ENCODE results near the gene FXYD5. TPM values are rescaled to one million over a fixed set of nuclear protein-coding genes. Genes with fewer than 3 reads are reported as not detected.
"Not testable (repeated sequence)": the region's sequence is repeated elsewhere in the genome, so short reads cannot be mapped to it uniquely, and the experiment has no call there.

Gene FXYD5
- total RNA-seq, 2 experiments from 2014 or later, result 262 to 354 TPM

- H3K4me1 Mint-ChIP-seq, result peaks cover 25% of the 10 kb centered on the region
- no peak overlapping the region for H3K4me3 Mint-ChIP-seq
- no peak overlapping the region for H3K27ac Mint-ChIP-seq
- no peak for ATAC-seq
- H3K9me3 Mint-ChIP-seq (ENCODE audit: low read depth), result no peaks in the 10 kb centered on the region
- peaks cover 24% of the 10 kb centered on the region for H3K27me3 Mint-ChIP-seq
- DNase-seq, result no peak
- CTCF ChIA-PET, result interaction anchor here (1.2 to 7.1 kb wide), 3 partner anchors 8 to 71 kb away, joined by 3 to 90 read pairs (median 6); partner anchors contain the start of genes FXYD5 and LGI4
- no peaks in the 10 kb centered on the region for H3K36me3 Mint-ChIP-seq
These were observed 9.7 kb upstream of the FXYD5 start for GRCh38 chr19:35144600-35145436.

- CTCF ChIA-PET, result interaction anchor here (1.6 kb wide), 1 partner anchor 348 kb away, joined by 3 read pairs; no protein-coding TSS in a partner anchor
- H3K27me3 Mint-ChIP-seq, result peaks cover 19% of the 10 kb centered on the region
These were observed 7.6 kb upstream of the FXYD5 start for GRCh38 chr19:35146746-35147459.

GRCh38 chr19:35149463-35149862 is 5.1 kb upstream of the FXYD5 start:
- H3K4me3 Mint-ChIP-seq, result no peak overlapping the region
- H3K9me3 Mint-ChIP-seq (ENCODE audit: low read depth), result no peaks in the 10 kb centered on the region

More at GRCh38 chr19:35146746-35147459, 7.6 kb upstream of the FXYD5 start:
- DNase-seq, result no peak
- no peak for ATAC-seq
- no peak overlapping the region for H3K4me3 Mint-ChIP-seq
- H3K4me1 Mint-ChIP-seq, result peaks cover 18% of the 10 kb centered on the region
- H3K27ac Mint-ChIP-seq, result no peak overlapping the region
- no peaks in the 10 kb centered on the region for H3K36me3 Mint-ChIP-seq
- no peaks in the 10 kb centered on the region for H3K9me3 Mint-ChIP-seq (ENCODE audit: low read depth)

GRCh38 chr19:35150445-35150844 is 4.1 kb upstream of the FXYD5 start:
- no peak overlapping the region for H3K27ac Mint-ChIP-seq
- CTCF ChIA-PET, result interaction anchor here (1.1 to 1.7 kb wide), 2 partner anchors 9 to 16 kb away, joined by 3 to 7 read pairs; no protein-coding TSS in a partner anchor
- DNase-seq (no peak), ATAC-seq (no peak)
- no peaks in the 10 kb centered on the region for H3K9me3 Mint-ChIP-seq (ENCODE audit: low read depth)
- H3K27me3 Mint-ChIP-seq, result peaks cover 4% of the 10 kb centered on the region
- H3K36me3 Mint-ChIP-seq, result peaks cover 2% of the 10 kb centered on the region
- peaks cover 17% of the 10 kb centered on the region for H3K4me1 Mint-ChIP-seq
- no peak overlapping the region for H3K4me3 Mint-ChIP-seq

More at GRCh38 chr19:35149463-35149862, 5.1 kb upstream of the FXYD5 start:
- no peak overlapping the region for H3K27ac Mint-ChIP-seq
- peaks cover 1% of the 10 kb centered on the region for H3K36me3 Mint-ChIP-seq
- ATAC-seq, result no peak
- peaks cover 8% of the 10 kb centered on the region for H3K27me3 Mint-ChIP-seq
- no peak for DNase-seq
- H3K4me1 Mint-ChIP-seq, result peaks cover 20% of the 10 kb centered on the region
- CTCF ChIA-PET, result interaction anchor here (1.0 to 1.7 kb wide), 3 partner anchors 8 to 35 kb away, joined by 3 to 7 read pairs (median 3); no protein-coding TSS in a partner anchor

GRCh38 chr19:35151273-35152065 is 3.1 kb upstream of the FXYD5 start:
- ATAC-seq (no peak), DNase-seq (no peak)
- Mint-ChIP-seq H3K4me3 (no peak overlapping the region), H3K4me1 (peaks cover 24% of the 10 kb centered on the region), H3K27me3 (peaks cover 4% of the 10 kb centered on the region), H3K27ac (no peak overlapping the region), H3K36me3 (peaks cover 12% of the 10 kb centered on the region), H3K9me3 (ENCODE audit: low read depth) (no peaks in the 10 kb centered on the region)
- CTCF ChIA-PET, result interaction anchor here (0.5 to 3.9 kb wide), 4 partner anchors 9 to 84 kb away, joined by 3 to 90 read pairs (median 7); partner anchors contain the start of gene FXYD7

- CTCF ChIA-PET, result interaction anchor here (0.5 to 3.9 kb wide), 12 partner anchors 10 to 116 kb away, joined by 3 to 90 read pairs (median 7); partner anchors contain the start of genes FXYD7 and USF2
- DNase-seq; ATAC-seq; H3K9me3 Mint-ChIP-seq (ENCODE audit: low read depth); H3K4me3 Mint-ChIP-seq; H3K27ac Mint-ChIP-seq; H3K27me3 Mint-ChIP-seq: not testable (repeated sequence)
- H3K4me1 Mint-ChIP-seq, result peaks cover 34% of the 10 kb centered on the region
- peaks cover 29% of the 10 kb centered on the region for H3K36me3 Mint-ChIP-seq
These were observed 1.4 kb upstream of the FXYD5 start for GRCh38 chr19:35153129-35153522.

GRCh38 chr19:35153701-35154524 is 622 bp upstream of the FXYD5 start:
- Mint-ChIP-seq H3K9me3 (ENCODE audit: low read depth) (no peaks in the 10 kb centered on the region), H3K27me3 (peaks cover 4% of the 10 kb centered on the region), H3K27ac (peak overlapping the region; percentile 97), H3K4me3 (peak overlapping the region; percentile 97), H3K4me1 (peaks cover 36% of the 10 kb centered on the region), H3K36me3 (peaks cover 36% of the 10 kb centered on the region)
- peak; percentile 82 for DNase-seq
- CTCF ChIA-PET, result interaction anchor here (0.5 to 3.9 kb wide), 22 partner anchors 9 to 116 kb away, joined by 3 to 90 read pairs (median 5); partner anchors contain the start of genes FXYD7, LGI4 and USF2
- peak; percentile 64 for ATAC-seq

- peaks cover 40% of the 10 kb centered on the region for H3K4me1 Mint-ChIP-seq
- peak overlapping the region; percentile 97 for H3K27ac Mint-ChIP-seq
- no peaks in the 10 kb centered on the region for H3K9me3 Mint-ChIP-seq (ENCODE audit: low read depth)
- H3K27me3 Mint-ChIP-seq, result peaks cover 4% of the 10 kb centered on the region
- ATAC-seq (peak; percentile 47), DNase-seq (peak; percentile 59)
- CTCF ChIA-PET, result no interaction called here
- H3K4me3 Mint-ChIP-seq, result peak overlapping the region; percentile 97
- H3K36me3 Mint-ChIP-seq, result peaks cover 51% of the 10 kb centered on the region
These were observed 906 bp downstream of the FXYD5 start for GRCh38 chr19:35155441-35155840.

- Mint-ChIP-seq H3K9me3 (ENCODE audit: low read depth) (peaks cover under 1% of the 10 kb centered on the region), H3K4me3 (peak overlapping the region; percentile 97), H3K36me3 (peaks cover 58% of the 10 kb centered on the region), H3K27ac (peak overlapping the region; percentile 97), H3K4me1 (peaks cover 37% of the 10 kb centered on the region), H3K27me3 (peaks cover 4% of the 10 kb centered on the region)
- DNase-seq (no peak), ATAC-seq (no peak)
- CTCF ChIA-PET, result no interaction called here
These were observed 1.6 kb downstream of the FXYD5 start for GRCh38 chr19:35155981-35156672.

- H3K27me3 Mint-ChIP-seq, result peaks cover 4% of the 10 kb centered on the region
- H3K36me3 Mint-ChIP-seq, result peaks cover 63% of the 10 kb centered on the region
- H3K9me3 Mint-ChIP-seq (ENCODE audit: low read depth), result peaks cover 6% of the 10 kb centered on the region
- peaks cover 37% of the 10 kb centered on the region for H3K4me1 Mint-ChIP-seq
- H3K4me3 Mint-ChIP-seq, result peak overlapping the region; percentile 97
- H3K27ac Mint-ChIP-seq, result peak overlapping the region; percentile 30
- CTCF ChIA-PET, result no interaction called here
- ATAC-seq (no peak), DNase-seq (no peak)
These were observed 2.1 kb downstream of the FXYD5 start for GRCh38 chr19:35156673-35157014.

GRCh38 chr19:35157431-35157830 is 2.9 kb downstream of the FXYD5 start:
- no peak for DNase-seq
- ATAC-seq, result no peak
- H3K4me1 Mint-ChIP-seq, result peaks cover 35% of the 10 kb centered on the region
- CTCF ChIA-PET, result no interaction called here
- no peak overlapping the region for H3K27ac Mint-ChIP-seq
- no peak overlapping the region for H3K4me3 Mint-ChIP-seq
- H3K36me3 Mint-ChIP-seq, result peaks cover 70% of the 10 kb centered on the region
- H3K27me3 Mint-ChIP-seq, result peaks cover 1% of the 10 kb centered on the region
- H3K9me3 Mint-ChIP-seq (ENCODE audit: low read depth), result peaks cover 9% of the 10 kb centered on the region
